Hepatocyte (in vitro differentiated cells): Measurements from ENCODE around the gene ZHX3. TPM values are rescaled to one million over a fixed set of nuclear protein-coding genes. Genes with fewer than 3 reads are reported as not detected.

Source experiments
- DNase-seq: peaks from one replicate; pipeline ENCODE4 v3.0.0-alpha.2; 2016; ENCODE audit warnings: low spot score
- H2AFZ ChIP-seq: fragments of 200-600 bp; sonication (generic); 2 replicates; pipeline ENCODE4 v1.6.0; 2016; ENCODE audit warnings: antibody characterized with exemption, mild to moderate bottlenecking
- H3K27ac ChIP-seq: fragments of 200-600 bp; sonication (generic); 2 replicates; pipeline ENCODE4 v1.5.1; 2016; ENCODE audit warnings: mild to moderate bottlenecking
- H3K27me3 ChIP-seq: fragments of 200-600 bp; sonication (generic); 2 replicates; pipeline ENCODE4 v1.6.1; 2016
- H3K36me3 ChIP-seq: fragments of 200-600 bp; sonication (generic); replicated peaks from 2 replicates; pipeline ENCODE4 v1.5.1; 2016; ENCODE audit warnings: low read depth; ENCODE audit not compliant: insufficient read depth
- H3K4me1 ChIP-seq: fragments of 200-600 bp; sonication (generic); 2 replicates; pipeline ENCODE4 v1.5.1; 2016; ENCODE audit warnings: mild to moderate bottlenecking, moderate library complexity; ENCODE audit not compliant: insufficient read depth
- H3K4me2 ChIP-seq: fragments of 200-600 bp; sonication (generic); 2 replicates; pipeline ENCODE4 v1.6.0; 2016
- H3K4me3 ChIP-seq: fragments of 200-600 bp; sonication (generic); 2 replicates; pipeline ENCODE4 v1.5.1; 2016; ENCODE audit warnings: mild to moderate bottlenecking
- H3K79me2 ChIP-seq: fragments of 200-600 bp; sonication (generic); 2 replicates; pipeline ENCODE4 v1.6.0; 2017; ENCODE audit warnings: mild to moderate bottlenecking
- H3K9me2 ChIP-seq: fragments of 200-600 bp; sonication (generic); replicated peaks from 2 replicates; pipeline ENCODE4 v1.6.0; 2017; ENCODE audit warnings: mild to moderate bottlenecking; ENCODE audit not compliant: insufficient read depth
- H3K9me3 ChIP-seq: fragments of 200-600 bp; sonication (generic); 2 replicates; pipeline ENCODE4 v1.5.1; 2016; ENCODE audit warnings: low read depth, mild to moderate bottlenecking
- H4K20me1 ChIP-seq: fragments of 200-600 bp; sonication (generic); 2 replicates; pipeline ENCODE4 v1.6.0; 2016; ENCODE audit warnings: mild to moderate bottlenecking; ENCODE audit not compliant: insufficient read depth, poor library complexity, severe bottlenecking
- EZH2 ChIP-seq: fragments of 200-600 bp; sonication (generic); IDR thresholded peaks from 2 replicates; pipeline ENCODE4 v1.6.1; 2016; ENCODE audit warnings: antibody characterized with exemption, mild to moderate bottlenecking, borderline replicate concordance
- EZH2phosphoT487 ChIP-seq: fragments of 200-600 bp; sonication (generic); IDR thresholded peaks from one replicate; pipeline ENCODE4 v1.6.1; 2018; ENCODE audit warnings: antibody characterized with exemption, mild to moderate bottlenecking, low read depth, moderate library complexity; ENCODE audit not compliant: unreplicated experiment, severe bottlenecking
- WGBS: methylation state at CpG from one replicate; pipeline ENCODE4 v1.1.6; 2016; ENCODE audit warnings: low lambda C conversion rate; ENCODE audit errors: missing lambda C conversion rate; 5-methylcytosine and 5-hydroxymethylcytosine counted together
- polyA plus RNA-seq: library from polyadenylated mRNA; unstranded; fragments of >200 nt; fragmentation: Nextera tagmentation; extraction: Ambion mirVana; gene quantifications from 2 replicates; pipeline ENCODE4 v1.2.1, GENCODE V29; 2016
- total RNA-seq: library from RNA; depleted of rRNA; stranded (reverse); fragments of >200 nt; gene quantifications from 2 replicates; pipeline ENCODE4 v1.2.3, GENCODE V29; 2014
- TF ChIP-seq, protein P1 (sequence below): fragments of 200-600 bp; sonication (generic); IDR thresholded peaks from 2 replicates; pipeline ENCODE4 v1.5.1; 2016; ENCODE audit warnings: antibody characterized with exemption, mild to moderate bottlenecking; ENCODE audit not compliant: poor library complexity

ZHX3 gene
- total and polyA plus RNA-seq, 2 experiments from 2014 or later, result 15.0 to 19.7 TPM

DNA sequence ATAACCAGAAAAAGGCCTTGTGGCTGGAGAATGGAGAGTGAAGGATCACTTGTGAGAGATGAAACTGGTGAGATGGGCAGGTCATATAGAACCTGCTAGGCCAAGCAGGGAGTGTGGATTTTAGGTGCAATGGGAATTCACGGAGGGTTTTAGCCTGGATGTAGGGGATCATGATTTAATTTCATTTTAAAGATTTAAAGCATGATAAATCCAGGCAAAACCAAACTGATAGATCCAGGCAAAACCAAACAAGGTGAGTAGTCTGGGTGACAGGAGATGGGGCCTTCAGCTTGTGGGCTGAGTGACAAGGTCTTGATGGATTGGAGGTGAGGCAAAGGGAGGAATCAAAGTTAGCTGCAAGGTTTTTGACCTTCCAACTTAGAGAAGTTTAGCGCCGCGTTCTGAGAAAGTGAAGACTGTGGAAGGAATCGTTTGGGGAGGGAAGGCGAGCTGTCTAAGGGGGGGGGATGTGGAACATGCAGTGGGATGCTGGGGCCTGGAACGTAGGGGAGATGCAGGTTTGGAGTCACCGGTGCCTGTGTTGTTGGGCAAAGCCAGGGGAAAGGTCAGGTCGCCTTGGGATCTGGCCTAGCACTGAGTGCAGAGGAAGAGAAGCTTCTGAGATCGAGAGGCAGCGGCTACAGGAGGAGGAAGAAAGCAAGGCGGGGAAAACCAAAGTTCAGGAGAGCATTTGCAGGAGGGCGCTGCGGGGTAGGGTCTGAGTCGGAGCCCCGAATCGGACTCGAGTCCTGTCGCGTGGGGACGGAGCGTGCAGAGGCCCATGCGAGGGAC lies 181.4 kb downstream of the ZHX3 start:
- DNase-seq, result no peak
- TF ChIP-seq, protein P1, sequence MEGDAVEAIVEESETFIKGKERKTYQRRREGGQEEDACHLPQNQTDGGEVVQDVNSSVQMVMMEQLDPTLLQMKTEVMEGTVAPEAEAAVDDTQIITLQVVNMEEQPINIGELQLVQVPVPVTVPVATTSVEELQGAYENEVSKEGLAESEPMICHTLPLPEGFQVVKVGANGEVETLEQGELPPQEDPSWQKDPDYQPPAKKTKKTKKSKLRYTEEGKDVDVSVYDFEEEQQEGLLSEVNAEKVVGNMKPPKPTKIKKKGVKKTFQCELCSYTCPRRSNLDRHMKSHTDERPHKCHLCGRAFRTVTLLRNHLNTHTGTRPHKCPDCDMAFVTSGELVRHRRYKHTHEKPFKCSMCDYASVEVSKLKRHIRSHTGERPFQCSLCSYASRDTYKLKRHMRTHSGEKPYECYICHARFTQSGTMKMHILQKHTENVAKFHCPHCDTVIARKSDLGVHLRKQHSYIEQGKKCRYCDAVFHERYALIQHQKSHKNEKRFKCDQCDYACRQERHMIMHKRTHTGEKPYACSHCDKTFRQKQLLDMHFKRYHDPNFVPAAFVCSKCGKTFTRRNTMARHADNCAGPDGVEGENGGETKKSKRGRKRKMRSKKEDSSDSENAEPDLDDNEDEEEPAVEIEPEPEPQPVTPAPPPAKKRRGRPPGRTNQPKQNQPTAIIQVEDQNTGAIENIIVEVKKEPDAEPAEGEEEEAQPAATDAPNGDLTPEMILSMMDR, result no peak
- no peak for TF ChIP-seq EZH2phosphoT487
- TF ChIP-seq EZH2, result no peak
- peak overlapping the region; percentile 88 for H3K4me2 ChIP-seq
- H4K20me1 ChIP-seq, result peaks cover 24% of the 10 kb centered on the region
- peak overlapping the region; percentile 88 for H2AFZ ChIP-seq
- H3K27ac ChIP-seq, result peak overlapping the region; percentile 100
- H3K36me3 ChIP-seq, result no peaks in the 10 kb centered on the region
- H3K4me1 ChIP-seq, result peaks cover 23% of the 10 kb centered on the region
- H3K4me3 ChIP-seq, result peak overlapping the region; percentile 2
- H3K27me3 ChIP-seq, result no peaks in the 10 kb centered on the region
- WGBS, result 34% methylated on average over 21 of the region's 23 CpGs
- H3K9me3 ChIP-seq, result no peaks in the 10 kb centered on the region
- H3K79me2 ChIP-seq, result peaks cover 37% of the 10 kb centered on the region
- H3K9me2 ChIP-seq, result no peaks in the 10 kb centered on the region

DNA sequence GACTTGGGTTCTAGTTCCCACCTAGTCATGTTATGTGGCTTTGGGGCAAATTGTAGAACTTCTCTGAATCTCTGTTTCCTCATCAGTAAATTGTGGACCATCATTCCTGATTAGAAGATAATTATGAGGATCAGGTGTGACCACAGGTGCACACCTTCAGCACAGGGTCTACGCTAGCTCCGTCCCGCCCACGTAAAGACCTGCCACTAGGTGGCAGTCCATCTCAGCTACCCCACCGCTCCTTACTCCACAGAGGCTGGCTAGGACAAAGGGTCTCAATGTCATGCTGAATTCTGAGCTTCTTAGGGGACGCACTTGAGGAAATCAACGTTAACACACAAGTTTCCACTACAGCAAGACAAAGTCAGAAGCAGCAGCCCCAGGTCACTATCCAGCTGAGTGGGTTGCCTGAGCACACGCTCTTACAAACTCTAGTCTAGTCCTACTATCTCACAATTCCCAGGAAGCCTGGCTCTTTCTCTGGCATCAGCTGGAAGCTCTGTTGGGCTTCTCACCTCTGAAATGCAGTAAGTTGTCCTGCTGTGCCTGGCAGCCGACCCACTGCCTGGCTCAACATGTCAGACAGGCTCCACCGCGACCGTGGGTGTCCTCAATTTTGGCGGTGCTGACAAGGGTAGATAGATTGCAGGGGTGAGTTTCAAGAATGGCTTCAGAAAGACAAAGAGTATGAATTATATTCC lies 182.2 kb downstream of the ZHX3 start:
- WGBS, result 49% methylated on average over 13 of the region's 13 CpGs
- no peaks in the 10 kb centered on the region for H3K36me3 ChIP-seq
- no peak overlapping the region for H3K4me2 ChIP-seq
- peaks cover 30% of the 10 kb centered on the region for H3K79me2 ChIP-seq
- peaks cover 20% of the 10 kb centered on the region for H3K4me1 ChIP-seq
- H3K4me3 ChIP-seq, result no peak overlapping the region
- H3K9me3 ChIP-seq, result no peaks in the 10 kb centered on the region
- H4K20me1 ChIP-seq, result peaks cover 16% of the 10 kb centered on the region
- no peaks in the 10 kb centered on the region for H3K9me2 ChIP-seq
- no peak overlapping the region for H3K27ac ChIP-seq
- no peak overlapping the region for H2AFZ ChIP-seq
- no peaks in the 10 kb centered on the region for H3K27me3 ChIP-seq
- peak; percentile 72 for DNase-seq
- TF ChIP-seq EZH2phosphoT487 (no peak), EZH2 (no peak)
- TF ChIP-seq, protein P1, result peak; percentile 62

DNA sequence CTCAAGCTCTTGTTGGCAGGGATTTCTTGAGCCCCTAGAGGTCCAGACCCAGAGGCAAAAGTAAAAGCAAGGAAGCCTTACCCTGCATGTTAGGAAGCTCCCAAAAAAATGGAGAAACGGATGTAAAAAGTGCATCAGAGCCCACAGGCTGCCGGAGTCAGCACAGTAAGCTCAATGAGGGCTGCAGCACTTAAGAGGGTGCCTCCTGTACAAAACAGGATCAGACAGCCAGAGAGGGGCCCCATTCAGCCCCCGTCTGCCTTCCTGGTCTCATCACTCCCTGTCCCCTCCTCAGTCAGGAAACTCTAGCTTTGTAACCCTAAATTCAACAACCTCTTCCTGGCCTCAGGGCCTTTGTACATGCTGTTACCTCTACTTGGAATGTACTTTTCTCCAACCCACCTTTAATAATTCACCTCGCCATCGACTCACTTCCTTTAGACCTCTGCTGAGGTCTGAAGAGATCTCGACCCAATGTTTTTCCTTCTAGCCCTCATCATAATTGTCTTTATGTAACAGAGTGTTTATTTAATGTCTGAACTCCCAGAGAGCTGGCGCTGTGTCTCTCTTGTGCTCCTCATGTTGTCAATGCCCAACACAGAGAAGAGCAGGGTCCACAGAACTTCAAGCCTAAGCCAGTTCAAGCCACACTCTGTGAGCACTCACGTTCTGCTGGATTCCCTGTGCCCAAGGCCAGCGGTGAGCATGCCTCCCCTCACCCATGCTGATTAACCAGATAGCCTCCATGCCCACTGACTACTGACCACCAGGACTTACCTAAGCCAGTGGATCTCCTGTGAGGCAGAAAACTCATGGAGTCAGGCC lies 183.0 kb downstream of the ZHX3 start:
- TF ChIP-seq EZH2phosphoT487 (no peak), EZH2 (no peak)
- TF ChIP-seq, protein P1, result no peak
- Histone ChIP-seq H3K27ac (no peak overlapping the region), H3K4me3 (no peak overlapping the region), H3K4me2 (no peak overlapping the region), H3K9me3 (no peaks in the 10 kb centered on the region), H3K36me3 (no peaks in the 10 kb centered on the region), H2AFZ (no peak overlapping the region), H3K4me1 (peaks cover 13% of the 10 kb centered on the region), H3K27me3 (no peaks in the 10 kb centered on the region), H3K9me2 (no peaks in the 10 kb centered on the region), H3K79me2 (peaks cover 22% of the 10 kb centered on the region), H4K20me1 (peaks cover 9% of the 10 kb centered on the region)
- DNase-seq, result no peak
- WGBS, result 86% methylated on average over 9 of the region's 9 CpGs
